HG02885 (cell line): ENCODE results near the gene HTR3E.
"Not testable (repeated sequence)": the region's sequence is repeated elsewhere in the genome, so short reads cannot be mapped to it uniquely, and the experiment has no call there.

Experiments
- ATAC-seq: cut with Tn5 transposase; IDR thresholded peaks from one replicate; pipeline ENCODE4 v1.9.1; 2021; ENCODE audit warnings: mild to moderate bottlenecking; ENCODE audit not compliant: unreplicated experiment, poor library complexity

Gene HTR3E

GRCh38 chr3:184096811-184097383, at the start of gene HTR3E:
HTR3E (plus strand) TSS chr3:184097064; CDS start chr3:184097530, 466 bp downstream.
- no peak for ATAC-seq

GRCh38 chr3:184050217-184050847, 46.5 kb upstream of the HTR3E start:
- no peak for ATAC-seq

- no peak for ATAC-seq
These were observed 44.1 kb upstream of the HTR3E start, which contains the start of gene HTR3C for GRCh38 chr3:184052767-184053166. HTR3C (plus strand) TSS chr3:184053047; CDS start chr3:184053081, 34 bp downstream.

GRCh38 chr3:184058029-184058428, 38.8 kb upstream of the HTR3E start:
- ATAC-seq = no peak

- ATAC-seq = no peak
These were observed 37.4 kb upstream of the HTR3E start for GRCh38 chr3:184059424-184059823.

GRCh38 chr3:184062637-184063036, 34.2 kb upstream of the HTR3E start:
- no peak for ATAC-seq

- ATAC-seq = no peak
These were observed 30.7 kb upstream of the HTR3E start for GRCh38 chr3:184066211-184066610.

GRCh38 chr3:184067573-184068055, 29.2 kb upstream of the HTR3E start:
- ATAC-seq = no peak

- no peak for ATAC-seq
These were observed 28.5 kb upstream of the HTR3E start for GRCh38 chr3:184068344-184068743.

GRCh38 chr3:184071142-184071541, 25.7 kb upstream of the HTR3E start:
- not testable (repeated sequence) for ATAC-seq

- ATAC-seq = no peak
These were observed 23.2 kb upstream of the HTR3E start for GRCh38 chr3:184073621-184074020.

GRCh38 chr3:184075901-184076300, 21.0 kb upstream of the HTR3E start:
- no peak for ATAC-seq

- no peak for ATAC-seq
These were observed 19.0 kb upstream of the HTR3E start for GRCh38 chr3:184077881-184078280.

GRCh38 chr3:184078851-184079250, 18.0 kb upstream of the HTR3E start:
- ATAC-seq = no peak

GRCh38 chr3:184081116-184081830, 15.6 kb upstream of the HTR3E start:
- no peak for ATAC-seq

GRCh38 chr3:184082034-184082433, 14.8 kb upstream of the HTR3E start:
- ATAC-seq = no peak

GRCh38 chr3:184082465-184082864, 14.4 kb upstream of the HTR3E start:
- ATAC-seq = no peak

- ATAC-seq = no peak
These were observed 11.4 kb upstream of the HTR3E start for GRCh38 chr3:184085389-184085852.

- ATAC-seq = no peak
These were observed 4.7 kb upstream of the HTR3E start for GRCh38 chr3:184092199-184092598.

- no peak for ATAC-seq
These were observed 692 bp downstream of the HTR3E start for GRCh38 chr3:184097556-184097955.
